SK-N-SH treated with all-trans-retinoic acid at 6 μM for 48 hours (cell line): ENCODE measurements around the gene MPC1.

ENCODE experiments used
- ATAC-seq: fragments of 200-7000 bp; cut with Tn5 transposase; 3 replicates; pipeline ENCODE4 v1.9.1; 2020; ENCODE audit warnings: mild to moderate bottlenecking, moderate library complexity
- BACH2 ChIP-seq: fragments of 250-450 bp; sonication (Bioruptor Pico); IDR thresholded peaks from 2 replicates; pipeline ENCODE4 v1.9.0; 2021; ENCODE audit warnings: mild to moderate bottlenecking, borderline replicate concordance
- CSDC2 ChIP-seq: fragments of 250-450 bp; sonication (Bioruptor Pico); IDR thresholded peaks from 2 replicates; pipeline ENCODE4 v1.5.0; 2020; ENCODE audit warnings: mild to moderate bottlenecking, moderate library complexity
- ESRRG ChIP-seq: fragments of 250-450 bp; sonication (Bioruptor Pico); IDR thresholded peaks from 2 replicates; pipeline ENCODE4 v1.6.1; 2021; ENCODE audit warnings: mild to moderate bottlenecking
- GLIS3 ChIP-seq: fragments of 250-450 bp; sonication (Bioruptor Pico); IDR thresholded peaks from 2 replicates; pipeline ENCODE4 v1.5.0; 2020; ENCODE audit warnings: mild to moderate bottlenecking, moderate library complexity
- ISL1 ChIP-seq: fragments of 250-450 bp; sonication (Bioruptor Pico); IDR thresholded peaks from 2 replicates; pipeline ENCODE4 v2.1.2; 2022; ENCODE audit warnings: mild to moderate bottlenecking, moderate library complexity
- OSR1 ChIP-seq: fragments of 250-450 bp; sonication (Bioruptor Pico); IDR thresholded peaks from 2 replicates; pipeline ENCODE4 v1.8.0; 2022; ENCODE audit warnings: moderate library complexity, mild to moderate bottlenecking, inconsistent platforms
- PPARA ChIP-seq: fragments of 250-450 bp; sonication (Bioruptor Pico); IDR thresholded peaks from 2 replicates; pipeline ENCODE4 v1.5.0; 2020; ENCODE audit warnings: mild to moderate bottlenecking, borderline replicate concordance
- RARB ChIP-seq: fragments of 250-450 bp; sonication (Bioruptor Pico); IDR thresholded peaks from 2 replicates; pipeline ENCODE4 v1.8.0; 2021; ENCODE audit warnings: mild to moderate bottlenecking, moderate library complexity
- SNAI2 ChIP-seq: fragments of 250-450 bp; sonication (Bioruptor Pico); IDR thresholded peaks from 2 replicates; pipeline ENCODE4 v1.5.0; 2020; ENCODE audit warnings: mild to moderate bottlenecking, moderate library complexity
- TCF4 ChIP-seq: fragments of 250-450 bp; sonication (Bioruptor Pico); IDR thresholded peaks from 2 replicates; pipeline ENCODE4 v1.8.0; 2021; ENCODE audit warnings: mild to moderate bottlenecking, moderate library complexity, borderline replicate concordance
- ZC3H10 ChIP-seq: fragments of 250-450 bp; sonication (Bioruptor Pico); IDR thresholded peaks from 2 replicates; pipeline ENCODE4 v1.5.1; 2021; ENCODE audit warnings: mild to moderate bottlenecking, moderate library complexity
- ZFP3 ChIP-seq: fragments of 250-450 bp; sonication (Bioruptor Pico); IDR thresholded peaks from 2 replicates; pipeline ENCODE4 v1.5.0; 2020; ENCODE audit warnings: mild to moderate bottlenecking, moderate library complexity
- ZFP30 ChIP-seq: fragments of 450-650 bp; formaldehyde crosslinking; IDR thresholded peaks from 2 replicates; pipeline ENCODE4 v1.5.0; 2022; ENCODE audit warnings: mild to moderate bottlenecking, moderate library complexity
- ZNF565 ChIP-seq: fragments of 450-650 bp; formaldehyde crosslinking; conservative IDR thresholded peaks from 2 replicates; pipeline ENCODE4 v1.5.0; 2020; ENCODE audit warnings: low read depth, mild to moderate bottlenecking, moderate library complexity
- TF ChIP-seq, protein P1 (sequence below): fragments of 250-450 bp; sonication (Bioruptor Pico); IDR thresholded peaks from 2 replicates; pipeline ENCODE4 v1.5.0; 2020; ENCODE audit warnings: mild to moderate bottlenecking, moderate library complexity
- TF ChIP-seq, protein P2 (sequence below): fragments of 250-450 bp; sonication (Bioruptor Pico); IDR thresholded peaks from 2 replicates; pipeline ENCODE4 v1.8.0; 2021; ENCODE audit warnings: low read depth, mild to moderate bottlenecking, moderate library complexity, borderline replicate concordance
- TF ChIP-seq, protein P3 (sequence below): fragments of 250-450 bp; sonication (Bioruptor Pico); IDR thresholded peaks from 2 replicates; pipeline ENCODE4 v1.8.0; 2020; ENCODE audit warnings: mild to moderate bottlenecking, moderate library complexity, borderline replicate concordance
- TF ChIP-seq, protein P4 (sequence below): fragments of 250-450 bp; sonication (Bioruptor Pico); IDR thresholded peaks from 2 replicates; pipeline ENCODE4 v1.5.1; 2020; ENCODE audit warnings: low read depth, mild to moderate bottlenecking, moderate library complexity
- TF ChIP-seq, protein P5 (sequence below): fragments of 250-450 bp; sonication (Bioruptor Pico); IDR thresholded peaks from 2 replicates; pipeline ENCODE4 v1.5.1; 2021; ENCODE audit warnings: mild to moderate bottlenecking, moderate library complexity

Gene MPC1

DNA sequence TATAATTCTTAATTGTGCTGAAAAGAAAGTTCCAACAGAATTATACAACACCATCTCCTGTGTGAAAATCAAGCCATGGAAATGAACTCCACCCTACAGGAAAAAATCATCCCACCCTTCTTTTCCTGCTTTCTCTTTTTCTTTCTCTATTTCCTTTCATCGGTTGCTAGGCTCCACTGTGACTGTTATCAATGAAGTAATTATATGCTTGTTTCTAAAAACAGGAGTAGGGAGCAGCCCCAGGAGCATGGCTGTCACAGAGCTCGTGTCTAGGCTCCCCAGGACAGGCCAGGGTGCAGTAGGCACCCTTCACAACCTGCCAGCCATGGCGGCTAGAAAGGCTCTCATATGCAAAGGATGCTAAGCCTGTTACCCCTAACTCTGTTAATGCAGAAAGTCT is 13.0 kb downstream of the MPC1 start:
- no peak for ATAC-seq
- TF ChIP-seq GLIS3 = no peak
- TF ChIP-seq, protein P1, sequence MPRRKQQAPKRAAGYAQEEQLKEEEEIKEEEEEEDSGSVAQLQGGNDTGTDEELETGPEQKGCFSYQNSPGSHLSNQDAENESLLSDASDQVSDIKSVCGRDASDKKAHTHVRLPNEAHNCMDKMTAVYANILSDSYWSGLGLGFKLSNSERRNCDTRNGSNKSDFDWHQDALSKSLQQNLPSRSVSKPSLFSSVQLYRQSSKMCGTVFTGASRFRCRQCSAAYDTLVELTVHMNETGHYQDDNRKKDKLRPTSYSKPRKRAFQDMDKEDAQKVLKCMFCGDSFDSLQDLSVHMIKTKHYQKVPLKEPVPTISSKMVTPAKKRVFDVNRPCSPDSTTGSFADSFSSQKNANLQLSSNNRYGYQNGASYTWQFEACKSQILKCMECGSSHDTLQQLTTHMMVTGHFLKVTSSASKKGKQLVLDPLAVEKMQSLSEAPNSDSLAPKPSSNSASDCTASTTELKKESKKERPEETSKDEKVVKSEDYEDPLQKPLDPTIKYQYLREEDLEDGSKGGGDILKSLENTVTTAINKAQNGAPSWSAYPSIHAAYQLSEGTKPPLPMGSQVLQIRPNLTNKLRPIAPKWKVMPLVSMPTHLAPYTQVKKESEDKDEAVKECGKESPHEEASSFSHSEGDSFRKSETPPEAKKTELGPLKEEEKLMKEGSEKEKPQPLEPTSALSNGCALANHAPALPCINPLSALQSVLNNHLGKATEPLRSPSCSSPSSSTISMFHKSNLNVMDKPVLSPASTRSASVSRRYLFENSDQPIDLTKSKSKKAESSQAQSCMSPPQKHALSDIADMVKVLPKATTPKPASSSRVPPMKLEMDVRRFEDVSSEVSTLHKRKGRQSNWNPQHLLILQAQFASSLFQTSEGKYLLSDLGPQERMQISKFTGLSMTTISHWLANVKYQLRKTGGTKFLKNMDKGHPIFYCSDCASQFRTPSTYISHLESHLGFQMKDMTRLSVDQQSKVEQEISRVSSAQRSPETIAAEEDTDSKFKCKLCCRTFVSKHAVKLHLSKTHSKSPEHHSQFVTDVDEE = no peak
- TF ChIP-seq, protein P2, sequence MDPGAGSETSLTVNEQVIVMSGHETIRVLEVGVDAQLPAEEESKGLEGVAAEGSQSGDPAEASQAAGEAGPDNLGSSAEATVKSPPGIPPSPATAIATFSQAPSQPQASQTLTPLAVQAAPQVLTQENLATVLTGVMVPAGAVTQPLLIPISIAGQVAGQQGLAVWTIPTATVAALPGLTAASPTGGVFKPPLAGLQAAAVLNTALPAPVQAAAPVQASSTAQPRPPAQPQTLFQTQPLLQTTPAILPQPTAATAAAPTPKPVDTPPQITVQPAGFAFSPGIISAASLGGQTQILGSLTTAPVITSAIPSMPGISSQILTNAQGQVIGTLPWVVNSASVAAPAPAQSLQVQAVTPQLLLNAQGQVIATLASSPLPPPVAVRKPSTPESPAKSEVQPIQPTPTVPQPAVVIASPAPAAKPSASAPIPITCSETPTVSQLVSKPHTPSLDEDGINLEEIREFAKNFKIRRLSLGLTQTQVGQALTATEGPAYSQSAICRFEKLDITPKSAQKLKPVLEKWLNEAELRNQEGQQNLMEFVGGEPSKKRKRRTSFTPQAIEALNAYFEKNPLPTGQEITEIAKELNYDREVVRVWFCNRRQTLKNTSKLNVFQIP (CRISPR knock-in tag) = no peak
- TF ChIP-seq ISL1 (CRISPR knock-in tag) = no peak
- no peak for TF ChIP-seq PPARA
- TF ChIP-seq ZFP30 (CRISPR knock-in tag) = no peak
- no peak for TF ChIP-seq TCF4 (CRISPR knock-in tag)
- TF ChIP-seq ZFP3 (CRISPR knock-in tag) = no peak
- TF ChIP-seq, protein P3, sequence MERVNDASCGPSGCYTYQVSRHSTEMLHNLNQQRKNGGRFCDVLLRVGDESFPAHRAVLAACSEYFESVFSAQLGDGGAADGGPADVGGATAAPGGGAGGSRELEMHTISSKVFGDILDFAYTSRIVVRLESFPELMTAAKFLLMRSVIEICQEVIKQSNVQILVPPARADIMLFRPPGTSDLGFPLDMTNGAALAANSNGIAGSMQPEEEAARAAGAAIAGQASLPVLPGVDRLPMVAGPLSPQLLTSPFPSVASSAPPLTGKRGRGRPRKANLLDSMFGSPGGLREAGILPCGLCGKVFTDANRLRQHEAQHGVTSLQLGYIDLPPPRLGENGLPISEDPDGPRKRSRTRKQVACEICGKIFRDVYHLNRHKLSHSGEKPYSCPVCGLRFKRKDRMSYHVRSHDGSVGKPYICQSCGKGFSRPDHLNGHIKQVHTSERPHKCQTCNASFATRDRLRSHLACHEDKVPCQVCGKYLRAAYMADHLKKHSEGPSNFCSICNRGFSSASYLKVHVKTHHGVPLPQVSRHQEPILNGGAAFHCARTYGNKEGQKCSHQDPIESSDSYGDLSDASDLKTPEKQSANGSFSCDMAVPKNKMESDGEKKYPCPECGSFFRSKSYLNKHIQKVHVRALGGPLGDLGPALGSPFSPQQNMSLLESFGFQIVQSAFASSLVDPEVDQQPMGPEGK (CRISPR knock-in tag) = no peak

DNA sequence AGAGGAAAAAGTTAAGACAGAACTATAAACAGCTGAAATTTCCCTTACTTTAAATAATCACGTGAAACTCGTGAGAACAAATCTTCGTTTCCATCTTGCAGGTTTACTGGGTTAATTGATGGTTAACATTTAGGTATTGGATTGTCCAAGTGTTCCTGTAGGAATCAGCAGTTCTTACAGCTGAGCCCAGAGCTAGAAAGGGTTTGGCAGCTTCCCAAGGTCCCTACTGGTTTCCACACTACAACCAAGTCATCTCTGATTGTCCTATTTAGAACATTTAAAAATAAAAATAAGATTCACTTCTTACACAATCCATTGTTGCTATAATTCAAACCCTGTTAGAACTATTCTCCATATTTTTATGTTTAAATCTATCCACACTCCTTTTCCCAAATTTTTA is 15.8 kb downstream of the MPC1 start:
- no peak for ATAC-seq
- TF ChIP-seq ZC3H10 (CRISPR knock-in tag) (no peak), CSDC2 (CRISPR knock-in tag) (no peak), RARB (CRISPR knock-in tag) (no peak), ZFP3 (CRISPR knock-in tag) (no peak), ZNF565 (CRISPR knock-in tag) (no peak), ESRRG (CRISPR knock-in tag) (no peak), ISL1 (CRISPR knock-in tag) (no peak), SNAI2 (no peak), GLIS3 (no peak)
- TF ChIP-seq, protein P4, sequence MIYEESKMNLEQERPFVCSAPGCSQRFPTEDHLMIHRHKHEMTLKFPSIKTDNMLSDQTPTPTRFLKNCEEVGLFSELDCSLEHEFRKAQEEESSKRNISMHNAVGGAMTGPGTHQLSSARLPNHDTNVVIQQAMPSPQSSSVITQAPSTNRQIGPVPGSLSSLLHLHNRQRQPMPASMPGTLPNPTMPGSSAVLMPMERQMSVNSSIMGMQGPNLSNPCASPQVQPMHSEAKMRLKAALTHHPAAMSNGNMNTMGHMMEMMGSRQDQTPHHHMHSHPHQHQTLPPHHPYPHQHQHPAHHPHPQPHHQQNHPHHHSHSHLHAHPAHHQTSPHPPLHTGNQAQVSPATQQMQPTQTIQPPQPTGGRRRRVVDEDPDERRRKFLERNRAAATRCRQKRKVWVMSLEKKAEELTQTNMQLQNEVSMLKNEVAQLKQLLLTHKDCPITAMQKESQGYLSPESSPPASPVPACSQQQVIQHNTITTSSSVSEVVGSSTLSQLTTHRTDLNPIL (CRISPR knock-in tag) = no peak
- TF ChIP-seq, protein P2 (CRISPR knock-in tag) = no peak
- TF ChIP-seq, protein P5, sequence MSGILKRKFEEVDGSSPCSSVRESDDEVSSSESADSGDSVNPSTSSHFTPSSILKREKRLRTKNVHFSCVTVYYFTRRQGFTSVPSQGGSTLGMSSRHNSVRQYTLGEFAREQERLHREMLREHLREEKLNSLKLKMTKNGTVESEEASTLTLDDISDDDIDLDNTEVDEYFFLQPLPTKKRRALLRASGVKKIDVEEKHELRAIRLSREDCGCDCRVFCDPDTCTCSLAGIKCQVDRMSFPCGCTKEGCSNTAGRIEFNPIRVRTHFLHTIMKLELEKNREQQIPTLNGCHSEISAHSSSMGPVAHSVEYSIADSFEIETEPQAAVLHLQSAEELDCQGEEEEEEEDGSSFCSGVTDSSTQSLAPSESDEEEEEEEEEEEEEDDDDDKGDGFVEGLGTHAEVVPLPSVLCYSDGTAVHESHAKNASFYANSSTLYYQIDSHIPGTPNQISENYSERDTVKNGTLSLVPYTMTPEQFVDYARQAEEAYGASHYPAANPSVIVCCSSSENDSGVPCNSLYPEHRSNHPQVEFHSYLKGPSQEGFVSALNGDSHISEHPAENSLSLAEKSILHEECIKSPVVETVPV = no peak
- TF ChIP-seq, all 23 proteins: peak for 0

DNA sequence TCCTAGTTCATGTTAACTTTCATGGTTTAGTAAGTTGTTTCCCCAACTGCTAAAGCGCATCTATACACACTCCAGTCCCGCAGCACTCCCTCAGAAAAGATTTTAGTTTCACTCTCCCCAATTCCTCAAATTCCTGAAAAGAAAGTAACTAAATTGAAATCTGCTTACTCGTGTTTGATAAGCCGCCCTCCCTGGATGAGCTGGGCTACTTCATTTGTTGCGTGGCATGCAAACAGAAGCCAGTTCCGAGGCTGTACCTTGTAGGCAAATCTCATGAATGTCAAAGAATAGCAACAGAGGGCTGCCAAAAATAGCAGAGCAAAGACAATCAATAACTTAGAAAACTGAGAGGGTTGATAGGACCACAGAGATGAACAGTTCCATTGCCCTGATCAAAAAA is 16.9 kb downstream of the MPC1 start:
- TF ChIP-seq BACH2 (CRISPR knock-in tag) (no peak), SNAI2 (no peak), PPARA (no peak), CSDC2 (CRISPR knock-in tag) (no peak), ZFP3 (CRISPR knock-in tag) (no peak), ZC3H10 (CRISPR knock-in tag) (no peak), OSR1 (CRISPR knock-in tag) (no peak)
- no peak for ATAC-seq
